Endothelial cell of umbilical vein (primary cell): Measurements from ENCODE around the gene C16orf90. TPM values are rescaled to one million over a fixed set of nuclear protein-coding genes. Genes with fewer than 3 reads are reported as not detected.

Experiments used
- BruUV-seq: library from RNA; stranded (reverse); fragments of 400-500 nt; replicated peaks from 2 replicates; lab custom pipeline; 2021; lab: Mats Ljungman, UMichigan
- CTCF ChIA-PET: fragments of 300-600, 350-600 bp; sonication (Branson Sonifier 250); formaldehyde crosslinking; loops from one replicate; lab custom pipeline; 2021; ENCODE audit warnings: antibody characterized with exemption, inconsistent platforms; lab: Charles Lee
- POLR2A ChIA-PET: fragments of 300-600, 350-600 bp; sonication (Branson Sonifier 250); formaldehyde crosslinking; loops from one replicate; lab custom pipeline; 2021; ENCODE audit warnings: antibody characterized with exemption, inconsistent platforms; lab: Charles Lee
- DNase-seq: peaks from one replicate; pipeline ENCODE4 v3.0.0-alpha.2; 2011; ENCODE audit warnings: low read depth, low spot score
- FAIRE-seq: peaks from 2 replicates; lab custom pipeline; 2011; peaks lifted over from hg19 to GRCh38; lab: Jason Lieb, UNC
- H2AFZ ChIP-seq: 2 replicates; pipeline ENCODE4 v1.6.0; 2012; ENCODE audit warnings: low read depth, low read length, control low read depth, inconsistent platforms
- H3K27ac ChIP-seq: 2 replicates; pipeline ENCODE4 v1.5.1; 2011; ENCODE audit warnings: low read depth, mild to moderate bottlenecking, control low read depth, low read length, moderate library complexity; ENCODE audit not compliant: insufficient read depth
- H3K27me3 ChIP-seq, 2 experiments: 2 replicates each; pipeline versions ENCODE4 v1.6.0 to v1.6.1; 2011; ENCODE audit warnings: low read length in 2 of 2, mixed read lengths in 1 of 2; ENCODE audit not compliant: control insufficient read depth in 2 of 2, insufficient read depth in 2 of 2
- H3K36me3 ChIP-seq, 2 experiments: 2 replicates in 1 of 2; 3 replicates in 1 of 2; pipeline ENCODE4 v1.5.1; 2011; ENCODE audit warnings: low read length in 2 of 2, mild to moderate bottlenecking in 1 of 2, moderate library complexity in 1 of 2; ENCODE audit not compliant: control insufficient read depth in 2 of 2, insufficient read depth in 2 of 2; ENCODE audit errors: extremely low read depth in 1 of 2
- H3K4me1 ChIP-seq: 3 replicates; pipeline ENCODE4 v1.5.1; 2011; ENCODE audit warnings: mild to moderate bottlenecking, low read length; ENCODE audit not compliant: control insufficient read depth, insufficient read depth; ENCODE audit errors: extremely low read depth
- H3K4me2 ChIP-seq: 2 replicates; pipeline ENCODE4 v1.6.1; 2011; ENCODE audit warnings: low read length, control low read depth, mixed read lengths; ENCODE audit not compliant: insufficient read depth
- H3K4me3 ChIP-seq, 3 experiments: fragments of 200-600 bp in 1 of 3; sonication (generic), shearing (Covaris generic) in 1 of 3; replicated peaks in 1 of 3; 2 replicates each; pipeline ENCODE4 v1.5.1; 2011 to 2016; ENCODE audit warnings: control low read depth in 3 of 3, low read length in 3 of 3, mild to moderate bottlenecking in 2 of 3, inconsistent platforms in 1 of 3, low read depth in 1 of 3, moderate library complexity in 1 of 3; ENCODE audit not compliant: insufficient read depth in 1 of 3
- H3K79me2 ChIP-seq: 2 replicates; pipeline ENCODE4 v1.6.0; 2012; ENCODE audit warnings: low read length, inconsistent platforms; ENCODE audit not compliant: control insufficient read depth, insufficient read depth
- H3K9ac ChIP-seq: replicated peaks from 2 replicates; pipeline ENCODE3; 2011; ENCODE audit warnings: low read length, control low read depth; ENCODE audit not compliant: insufficient read depth; ENCODE audit errors: extremely low read depth
- H3K9me1 ChIP-seq: replicated peaks from 3 replicates; pipeline ENCODE4 v1.6.0; 2011; ENCODE audit warnings: mild to moderate bottlenecking, low read length; ENCODE audit not compliant: control insufficient read depth, insufficient read depth; ENCODE audit errors: extremely low read depth
- H3K9me3 ChIP-seq: replicated peaks from 2 replicates; pipeline ENCODE4 v1.5.1; 2012; ENCODE audit warnings: low read length, inconsistent platforms; ENCODE audit not compliant: control insufficient read depth, insufficient read depth
- H4K20me1 ChIP-seq: replicated peaks from 2 replicates; pipeline ENCODE3; 2011; ENCODE audit warnings: mild to moderate bottlenecking, low read length; ENCODE audit not compliant: control insufficient read depth, insufficient read depth; ENCODE audit errors: extremely low read depth
- EZH2 ChIP-seq: IDR thresholded peaks from 2 replicates; pipeline ENCODE4 v1.6.1; 2012; ENCODE audit warnings: borderline replicate concordance, low read depth, mild to moderate bottlenecking, moderate library complexity, low read length, inconsistent platforms; ENCODE audit not compliant: severe bottlenecking
- FOS ChIP-seq: IDR thresholded peaks from 2 replicates; pipeline ENCODE4 v1.6.1; 2011; ENCODE audit warnings: mild to moderate bottlenecking, low read length, moderate library complexity, borderline replicate concordance; ENCODE audit not compliant: insufficient read depth
- GATA2 ChIP-seq: IDR thresholded peaks from 2 replicates; pipeline ENCODE4 v1.7.0; 2011; ENCODE audit warnings: low read depth, mild to moderate bottlenecking, moderate library complexity, mixed read lengths, low read length; ENCODE audit not compliant: insufficient read length, insufficient read depth
- JUN ChIP-seq: IDR thresholded peaks from 2 replicates; pipeline ENCODE4 v1.6.1; 2011; ENCODE audit warnings: borderline replicate concordance, low read depth; ENCODE audit not compliant: insufficient read length, insufficient read depth
- MYC ChIP-seq: IDR thresholded peaks from one replicate; pipeline ENCODE4 v1.6.1; 2011; ENCODE audit warnings: mild to moderate bottlenecking, low read depth, low read length
- POLR2A ChIP-seq: IDR thresholded peaks from 2 replicates; pipeline ENCODE4 v1.6.1; 2012; ENCODE audit warnings: low read depth, mild to moderate bottlenecking, control low read depth, low read length
- POLR2AphosphoS5 ChIP-seq: IDR thresholded peaks from 2 replicates; pipeline ENCODE4 v1.6.1; 2012; ENCODE audit warnings: low read depth, mild to moderate bottlenecking, control low read depth, low read length, moderate library complexity; ENCODE audit not compliant: insufficient read depth
- dilution Hi-C: fragments of 300-500 bp; cut with MboI; formaldehyde crosslinking; loops from one replicate; pipeline ENCODE4 v1.15.0; 2019; ENCODE audit warnings: low sequenced_read_pairs; ENCODE audit not compliant: extremely low pct_ligation_motif_present
- intact Hi-C: fragments of 100-400 bp; cut with micrococcal nuclease; formaldehyde crosslinking; loops from one replicate; pipeline ENCODE4 v1.10.0; 2022
- polyA plus RNA-seq, 4 experiments: library from polyadenylated mRNA; depleted of rRNA in 3 of 4; stranded (reverse) in 3 of 4; unstranded in 1 of 4; fragments of >200 nt; gene quantifications; 2 replicates each; pipeline versions ENCODE4 v1.2.1 to v1.2.3, GENCODE V29; 2011 to 2012; ENCODE audit warnings: missing spikeins in 1 of 4
- total RNA-seq: library from RNA; stranded (reverse); gene quantifications from 2 replicates; pipeline ENCODE4 v1.2.3, GENCODE V29; 2021
- TF ChIP-seq, protein P1 (sequence below), 2 donors: IDR thresholded peaks; 1 replicate in 1 of 2; 2 replicates in 1 of 2; pipeline ENCODE4 v1.5.1; 2011; ENCODE audit warnings: low read length in 2 of 2, mild to moderate bottlenecking in 2 of 2, moderate library complexity in 2 of 2, control low read depth in 1 of 2, inconsistent platforms in 1 of 2, low read depth in 1 of 2; ENCODE audit not compliant: insufficient read depth in 1 of 2; ENCODE audit errors: extremely low read depth in 1 of 2
- TF ChIP-seq, protein P2 (sequence below): IDR thresholded peaks from 2 replicates; pipeline ENCODE4 v1.6.1; 2011; ENCODE audit not compliant: insufficient read depth, insufficient read length

The C16orf90 gene
- total and polyA plus RNA-seq, 2 donors (not counting 3 experiments of a cell fraction or from before 2014, with no cell fraction given): not detected

DNA sequence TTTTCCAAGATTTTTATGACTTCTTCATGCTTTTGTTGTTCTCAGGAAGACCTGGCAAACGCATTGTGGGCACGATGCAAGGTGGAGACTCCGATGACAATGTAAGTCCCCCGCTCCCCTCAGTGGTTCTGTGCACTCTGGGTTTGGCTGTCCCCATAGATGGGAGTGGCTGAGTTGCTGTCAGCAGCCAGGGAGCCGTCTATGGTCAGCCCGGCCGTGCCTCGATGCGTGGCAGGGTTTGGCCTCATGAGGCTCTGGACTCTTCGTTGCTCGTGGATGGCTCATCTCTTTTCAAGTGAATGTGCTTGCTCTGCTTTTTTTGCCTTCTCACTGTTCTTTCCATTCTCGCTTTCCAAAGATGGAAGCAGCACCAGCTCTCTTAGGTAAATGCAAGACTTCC, 37.5 kb upstream of the C16orf90 start:
- BruUV-seq: no TSS peak
- no peaks in the 10 kb centered on the region for H3K4me1 ChIP-seq
- ChIA-PET CTCF (no interaction called here), POLR2A (no interaction called here)
- intact Hi-C loops: no loop called here
- H3K27me3 ChIP-seq: no peaks in the 10 kb centered on the region
- H3K9me3 ChIP-seq: no peaks in the 10 kb centered on the region
- H3K79me2 ChIP-seq: no peaks in the 10 kb centered on the region
- no peak overlapping the region for H3K27ac ChIP-seq
- no peak overlapping the region for H3K9ac ChIP-seq
- H3K36me3 ChIP-seq: peaks cover 0 to 27% of the 10 kb centered on the region in 2 experiments
- FAIRE-seq: no peak
- no peaks in the 10 kb centered on the region for H4K20me1 ChIP-seq
- TF ChIP-seq JUN: no peak
- no peak for TF ChIP-seq POLR2AphosphoS5
- TF ChIP-seq EZH2: no peak
- no peak for TF ChIP-seq POLR2A
- TF ChIP-seq, protein P1, sequence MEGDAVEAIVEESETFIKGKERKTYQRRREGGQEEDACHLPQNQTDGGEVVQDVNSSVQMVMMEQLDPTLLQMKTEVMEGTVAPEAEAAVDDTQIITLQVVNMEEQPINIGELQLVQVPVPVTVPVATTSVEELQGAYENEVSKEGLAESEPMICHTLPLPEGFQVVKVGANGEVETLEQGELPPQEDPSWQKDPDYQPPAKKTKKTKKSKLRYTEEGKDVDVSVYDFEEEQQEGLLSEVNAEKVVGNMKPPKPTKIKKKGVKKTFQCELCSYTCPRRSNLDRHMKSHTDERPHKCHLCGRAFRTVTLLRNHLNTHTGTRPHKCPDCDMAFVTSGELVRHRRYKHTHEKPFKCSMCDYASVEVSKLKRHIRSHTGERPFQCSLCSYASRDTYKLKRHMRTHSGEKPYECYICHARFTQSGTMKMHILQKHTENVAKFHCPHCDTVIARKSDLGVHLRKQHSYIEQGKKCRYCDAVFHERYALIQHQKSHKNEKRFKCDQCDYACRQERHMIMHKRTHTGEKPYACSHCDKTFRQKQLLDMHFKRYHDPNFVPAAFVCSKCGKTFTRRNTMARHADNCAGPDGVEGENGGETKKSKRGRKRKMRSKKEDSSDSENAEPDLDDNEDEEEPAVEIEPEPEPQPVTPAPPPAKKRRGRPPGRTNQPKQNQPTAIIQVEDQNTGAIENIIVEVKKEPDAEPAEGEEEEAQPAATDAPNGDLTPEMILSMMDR (IDR thresholded peaks at IDR 0.05; ENCODE audit: extremely low read depth in 1 of 2, insufficient read depth in 1 of 2, low read depth in 1 of 2, low read length in 2 of 2): no peak
- TF ChIP-seq FOS: no peak
- no peak for TF ChIP-seq MYC
- TF ChIP-seq, protein P2, sequence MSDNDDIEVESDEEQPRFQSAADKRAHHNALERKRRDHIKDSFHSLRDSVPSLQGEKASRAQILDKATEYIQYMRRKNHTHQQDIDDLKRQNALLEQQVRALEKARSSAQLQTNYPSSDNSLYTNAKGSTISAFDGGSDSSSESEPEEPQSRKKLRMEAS: no peak
- no peak for TF ChIP-seq GATA2
- no peak overlapping the region for H2AFZ ChIP-seq
- H3K4me2 ChIP-seq: no peak overlapping the region
- dilution Hi-C loops: no loop called here
- no peak overlapping the region for H3K4me3 ChIP-seq
- H3K9me1 ChIP-seq: no peaks in the 10 kb centered on the region
- DNase-seq: no peak
